Epithelial cell of esophagus (primary cell): ENCODE measurements around the gene MPIG6B.

ENCODE experiments used
- DNase-seq: peaks from one replicate; pipeline ENCODE4 v3.0.0; 2010; ENCODE audit warnings: low read depth
- H3K4me3 ChIP-seq: 2 replicates; pipeline ENCODE4 v1.5.1; 2011; ENCODE audit warnings: mild to moderate bottlenecking, low read length, control low read depth
- TF ChIP-seq, protein P1 (sequence below): IDR thresholded peaks from 2 replicates; pipeline ENCODE4 v1.5.1; 2011; ENCODE audit warnings: low read depth, mild to moderate bottlenecking, low read length, control low read depth, inconsistent platforms; ENCODE audit not compliant: insufficient read depth; ENCODE audit errors: missing control alignments

MPIG6B gene

DNA sequence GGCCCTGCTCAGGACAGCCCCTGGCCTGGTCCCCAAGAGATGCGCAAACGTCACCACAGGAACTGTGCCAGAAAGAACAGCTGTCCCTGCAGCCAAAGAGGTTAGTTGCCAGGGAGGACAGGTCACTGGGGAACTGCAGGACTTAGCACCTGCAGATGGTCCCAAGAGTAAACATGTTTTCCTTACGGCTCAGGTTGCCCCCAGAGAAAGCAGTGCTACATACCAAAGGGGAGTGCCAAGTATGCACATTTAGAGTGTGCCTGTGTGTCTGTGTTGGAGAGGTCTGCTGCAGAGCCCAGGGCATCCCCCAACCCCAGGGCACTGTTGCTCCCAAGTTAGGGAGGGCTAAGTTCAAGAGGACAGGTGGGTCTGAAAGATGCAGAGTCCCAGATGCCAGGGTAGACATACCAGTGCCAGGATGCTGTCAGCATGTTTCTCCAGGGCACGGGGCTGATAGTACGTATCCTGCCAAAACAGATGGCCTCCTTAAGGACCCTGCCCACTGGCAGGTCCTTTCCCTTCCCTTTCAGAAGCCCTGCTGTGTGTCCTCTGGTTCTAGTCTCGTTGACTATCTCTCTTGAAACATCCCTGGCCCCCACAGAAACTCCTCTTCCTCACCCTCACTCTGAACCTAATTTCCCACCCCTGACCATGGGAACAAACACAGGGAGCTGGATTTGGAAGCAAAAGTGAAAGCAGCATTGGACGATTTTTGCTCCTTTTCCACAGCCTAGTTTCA lies 21.3 kb upstream of the MPIG6B start:
- TF ChIP-seq, protein P1, sequence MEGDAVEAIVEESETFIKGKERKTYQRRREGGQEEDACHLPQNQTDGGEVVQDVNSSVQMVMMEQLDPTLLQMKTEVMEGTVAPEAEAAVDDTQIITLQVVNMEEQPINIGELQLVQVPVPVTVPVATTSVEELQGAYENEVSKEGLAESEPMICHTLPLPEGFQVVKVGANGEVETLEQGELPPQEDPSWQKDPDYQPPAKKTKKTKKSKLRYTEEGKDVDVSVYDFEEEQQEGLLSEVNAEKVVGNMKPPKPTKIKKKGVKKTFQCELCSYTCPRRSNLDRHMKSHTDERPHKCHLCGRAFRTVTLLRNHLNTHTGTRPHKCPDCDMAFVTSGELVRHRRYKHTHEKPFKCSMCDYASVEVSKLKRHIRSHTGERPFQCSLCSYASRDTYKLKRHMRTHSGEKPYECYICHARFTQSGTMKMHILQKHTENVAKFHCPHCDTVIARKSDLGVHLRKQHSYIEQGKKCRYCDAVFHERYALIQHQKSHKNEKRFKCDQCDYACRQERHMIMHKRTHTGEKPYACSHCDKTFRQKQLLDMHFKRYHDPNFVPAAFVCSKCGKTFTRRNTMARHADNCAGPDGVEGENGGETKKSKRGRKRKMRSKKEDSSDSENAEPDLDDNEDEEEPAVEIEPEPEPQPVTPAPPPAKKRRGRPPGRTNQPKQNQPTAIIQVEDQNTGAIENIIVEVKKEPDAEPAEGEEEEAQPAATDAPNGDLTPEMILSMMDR: no peak
- peak overlapping the region; percentile 97 for H3K4me3 ChIP-seq

GRCh38 chr6:31702405-31702818 lies 20.8 kb upstream of the MPIG6B start:
- peak overlapping the region; percentile 97 for H3K4me3 ChIP-seq
- DNase-seq: no peak
- TF ChIP-seq, protein P1: no peak

More for the DNA sequence above, 21.3 kb upstream of the MPIG6B start:
- DNase-seq: no peak

DNA sequence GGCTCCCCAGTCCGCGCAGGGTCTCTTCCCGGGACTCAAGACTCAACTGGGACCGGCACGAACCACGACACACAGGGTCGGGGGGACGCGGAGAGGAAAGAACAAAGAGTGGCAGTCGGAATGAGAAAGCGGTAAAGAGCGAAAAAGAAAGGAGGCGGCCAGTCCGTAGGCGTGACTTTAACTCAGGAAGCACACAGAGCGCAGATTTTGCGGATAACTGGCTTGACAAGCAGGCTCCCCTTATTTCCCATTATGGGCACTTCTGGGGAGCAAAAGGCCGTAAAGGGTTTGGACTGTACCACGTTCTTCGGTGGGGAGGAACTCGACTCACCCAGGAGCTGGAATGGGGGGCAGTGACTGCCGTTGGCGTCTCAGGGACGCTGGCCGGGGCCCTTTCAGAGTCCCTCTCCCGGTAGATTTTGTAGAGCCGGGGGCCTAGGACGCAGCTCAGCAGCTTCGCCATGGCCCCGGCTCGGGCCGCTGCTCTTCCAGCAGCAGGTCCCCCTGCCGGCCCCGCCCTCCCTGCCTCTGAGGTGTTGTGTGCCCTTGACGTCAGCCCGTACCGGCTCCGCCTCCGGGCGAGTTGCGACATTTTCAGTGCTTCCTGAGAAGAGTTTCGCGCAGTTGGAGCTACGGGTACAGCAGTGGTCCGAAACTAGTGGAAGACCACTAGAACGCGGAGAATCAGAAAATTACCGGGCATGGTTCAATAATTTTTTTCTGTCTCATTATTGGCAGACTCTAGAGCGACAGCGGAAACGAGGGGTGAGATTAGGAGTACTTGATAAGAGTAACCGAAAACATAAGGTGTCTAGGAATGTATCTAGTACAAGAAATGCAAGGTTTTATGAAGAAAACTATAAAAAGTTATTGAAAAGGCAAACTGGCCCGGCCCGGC lies 20.1 kb upstream of the MPIG6B start, which contains the start of gene ABHD16A:
Gene ABHD16A, minus strand, starts transcription at position 506 of the 898 bp plus-strand sequence. Its CDS starts 43 bp downstream, at position 463.
- peak; percentile 99 for DNase-seq
- TF ChIP-seq, protein P1: no peak
- peak within 1 kb of the TSS; percentile 97 for H3K4me3 ChIP-seq

DNA sequence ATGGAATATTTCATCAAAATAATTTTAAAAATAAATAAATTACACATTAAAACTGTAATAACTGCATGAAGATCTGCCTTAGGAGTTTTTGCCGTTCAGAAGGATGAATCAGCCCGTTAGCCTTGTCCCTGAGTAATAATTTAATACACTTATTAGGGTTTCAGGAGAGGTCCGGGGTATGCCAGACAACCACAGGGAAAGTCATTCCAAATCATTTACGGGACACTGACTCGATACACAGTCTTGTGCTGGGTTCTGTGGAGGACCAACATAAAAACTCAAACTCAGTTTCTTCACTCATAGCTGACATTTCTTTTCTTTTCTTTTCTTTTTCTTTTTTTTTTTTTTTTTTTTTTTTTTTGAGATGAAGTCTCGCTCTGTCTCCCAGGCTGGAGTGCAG lies 17.2 kb upstream of the MPIG6B start:
- no peak overlapping the region for H3K4me3 ChIP-seq
- no peak for DNase-seq
- TF ChIP-seq, protein P1: no peak

GRCh38 chr6:31706599-31706998 lies 16.6 kb upstream of the MPIG6B start, which contains the start of gene LY6G6F:
LY6G6F (plus strand) TSS chr6:31706866; CDS start chr6:31706907, 41 bp downstream.
- DNase-seq: no peak
- no peak within 1 kb of the TSS for H3K4me3 ChIP-seq
- TF ChIP-seq, protein P1: no peak

DNA sequence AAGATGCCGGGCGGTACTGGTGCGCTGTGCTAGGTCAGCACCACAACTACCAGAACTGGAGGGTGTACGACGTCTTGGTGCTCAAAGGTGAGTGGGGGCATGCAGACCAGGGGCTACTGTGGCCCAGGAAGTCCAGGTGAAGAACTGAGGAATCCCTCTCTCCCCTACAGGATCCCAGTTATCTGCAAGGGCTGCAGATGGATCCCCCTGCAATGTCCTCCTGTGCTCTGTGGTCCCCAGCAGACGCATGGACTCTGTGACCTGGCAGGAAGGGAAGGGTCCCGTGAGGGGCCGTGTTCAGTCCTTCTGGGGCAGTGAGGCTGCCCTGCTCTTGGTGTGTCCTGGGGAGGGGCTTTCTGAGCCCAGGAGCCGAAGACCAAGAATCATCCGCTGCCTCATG lies 15.5 kb upstream of the MPIG6B start:
- TF ChIP-seq, protein P1: no peak
- no peak for DNase-seq
- no peak overlapping the region for H3K4me3 ChIP-seq
